ENCODE results near the gene SND1. TPM values are rescaled to one million over a fixed set of nuclear protein-coding genes. Genes with fewer than 3 reads are reported as not detected.

The SND1 gene
- polyA plus RNA-seq, 3 donors = 46.5 to 97.3 (median 79.8) TPM

- Mint-ChIP-seq H3K27me3 (ENCODE audit: low read depth in 3 of 3) (peaks cover 7 to 25% (median 17%) of the 10 kb centered on the region in 3 donors), H3K27ac (no peak overlapping the region), H3K36me3 (peaks cover 13 to 26% of the 10 kb centered on the region in 2 donors), H3K4me1 (peaks cover 18% of the 10 kb centered on the region), H3K4me3 (no peak overlapping the region), H3K9me3 (peaks cover 0 to 2% (median 0%) of the 10 kb centered on the region in 7 donors)
- Histone ChIP-seq H3K36me3 (replicated peaks in 1 of 2; ENCODE audit: control insufficient read depth in 1 of 2, insufficient read depth in 2 of 2, low read length in 2 of 2) (peaks cover 0 to 17% of the 10 kb centered on the region in 2 donors), H3K4me2 (replicated peaks; ENCODE audit: extremely low read depth, low read length, poor library complexity, severe bottlenecking) (no peak overlapping the region), H3K9ac (ENCODE audit: insufficient read depth, low read length, poor library complexity, severe bottlenecking) (no peak overlapping the region), H3K79me2 (ENCODE audit: insufficient read depth, low read length) (peaks cover 13% of the 10 kb centered on the region), H3K27me3 (ENCODE audit: control insufficient read depth in 2 of 2, insufficient read depth in 2 of 2, low read length in 2 of 2) (peaks cover 5 to 6% of the 10 kb centered on the region in 2 donors), H3K4me1 (ENCODE audit: control insufficient read depth in 1 of 2, insufficient read depth in 2 of 2, low read length in 2 of 2) (peaks cover 16 to 18% of the 10 kb centered on the region in 2 donors), H4K20me1 (ENCODE audit: insufficient read depth, low read length) (peaks cover 57% of the 10 kb centered on the region), H3K9me3 (replicated peaks in 1 of 2; ENCODE audit: control insufficient read depth in 1 of 2, insufficient read depth in 1 of 2, low read length in 2 of 2) (no peaks in the 10 kb centered on the region), H3K4me3 (replicated peaks in 1 of 3; ENCODE audit: low read depth in 2 of 3, low read length in 3 of 3) (no peak overlapping the region), H3K27ac (ENCODE audit: low read depth in 1 of 2, low read length in 2 of 2) (no peak overlapping the region), H2AFZ (ENCODE audit: insufficient read depth, low read depth, low read length, poor library complexity, severe bottlenecking) (no peak overlapping the region)
- DNase-seq = no peak
- WGBS (ENCODE audit: insufficient coverage) = no CpG with 5 or more reads among the region's 2 CpGs
- no peak for TF ChIP-seq CTCF (IDR thresholded peaks at IDR 0.05)
- intact Hi-C loops (cut with micrococcal nuclease) = loop anchor here in 1 of 2 donors (10.0 kb wide), 1 partner anchor 180 kb away; no protein-coding TSS in a partner anchor
These were observed 382.8 kb downstream of the SND1 start for GRCh38 chr7:128034825-128035224.

- Mint-ChIP-seq H3K27ac (no peak overlapping the region), H3K4me1 (peaks cover 11% of the 10 kb centered on the region), H3K36me3 (peaks cover 12 to 22% of the 10 kb centered on the region in 2 donors), H3K4me3 (no peak overlapping the region), H3K27me3 (ENCODE audit: low read depth in 3 of 3) (peaks cover 7 to 17% (median 8%) of the 10 kb centered on the region in 3 donors), H3K9me3 (no peaks in the 10 kb centered on the region)
- Histone ChIP-seq H2AFZ (ENCODE audit: insufficient read depth, low read depth, low read length, poor library complexity, severe bottlenecking) (no peak overlapping the region), H3K4me1 (ENCODE audit: control insufficient read depth in 1 of 2, insufficient read depth in 2 of 2, low read length in 2 of 2) (peaks cover 8 to 9% of the 10 kb centered on the region in 2 donors), H3K4me2 (replicated peaks; ENCODE audit: extremely low read depth, low read length, poor library complexity, severe bottlenecking) (no peak overlapping the region), H3K9ac (ENCODE audit: insufficient read depth, low read length, poor library complexity, severe bottlenecking) (no peak overlapping the region), H3K36me3 (replicated peaks in 1 of 2; ENCODE audit: control insufficient read depth in 1 of 2, insufficient read depth in 2 of 2, low read length in 2 of 2) (peaks cover 0 to 13% of the 10 kb centered on the region in 2 donors), H3K4me3 (replicated peaks in 1 of 3; ENCODE audit: low read depth in 2 of 3, low read length in 3 of 3) (no peak overlapping the region), H3K9me3 (replicated peaks in 1 of 2; ENCODE audit: control insufficient read depth in 1 of 2, insufficient read depth in 1 of 2, low read length in 2 of 2) (no peaks in the 10 kb centered on the region), H4K20me1 (ENCODE audit: insufficient read depth, low read length) (peaks cover 56% of the 10 kb centered on the region), H3K27ac (ENCODE audit: low read depth in 1 of 2, low read length in 2 of 2) (no peak overlapping the region), H3K79me2 (ENCODE audit: insufficient read depth, low read length) (peaks cover 5% of the 10 kb centered on the region), H3K27me3 (ENCODE audit: control insufficient read depth in 2 of 2, insufficient read depth in 2 of 2, low read length in 2 of 2) (peaks cover 5 to 6% of the 10 kb centered on the region in 2 donors)
- peak; percentile 5 for TF ChIP-seq CTCF (IDR thresholded peaks at IDR 0.05)
- DNase-seq = no peak
- intact Hi-C loops (cut with micrococcal nuclease) = loop anchor here in 1 of 2 donors (10.0 kb wide), 1 partner anchor 179 kb away; no protein-coding TSS in a partner anchor
- WGBS (ENCODE audit: insufficient coverage) = no CpG with 5 or more reads among the region's 3 CpGs
These were observed 383.7 kb downstream of the SND1 start for GRCh38 chr7:128035712-128036111.

Measured in CD14-positive monocyte (primary cell).